HEK293 (cell line): ENCODE data around the gene COG1.

ENCODE experiments used
- BCL11B ChIP-seq: fragments of 450-650 bp; formaldehyde crosslinking; IDR thresholded peaks from 2 replicates; pipeline ENCODE4 v1.5.1; 2016; ENCODE audit warnings: low read depth, missing biosample characterization, missing genetic modification characterization
- ELK4 ChIP-seq: IDR thresholded peaks from 2 replicates; pipeline ENCODE4 v1.6.1; 2011; ENCODE audit warnings: mild to moderate bottlenecking, low read depth, low read length, borderline replicate concordance
- PRDM10 ChIP-seq: fragments of 450-650 bp; formaldehyde crosslinking; IDR thresholded peaks from 2 replicates; pipeline ENCODE4 v1.5.1; 2016; ENCODE audit warnings: missing biosample characterization, missing genetic modification characterization
- SALL2 ChIP-seq: fragments of 450-650 bp; formaldehyde crosslinking; IDR thresholded peaks from 2 replicates; pipeline ENCODE4 v1.5.0; 2017; ENCODE audit warnings: missing biosample characterization, mild to moderate bottlenecking, missing genetic modification characterization, borderline replicate concordance
- SP3 ChIP-seq: fragments of 450-650 bp; formaldehyde crosslinking; IDR thresholded peaks from 2 replicates; pipeline ENCODE4 v1.5.1; 2016; ENCODE audit warnings: missing biosample characterization, missing genetic modification characterization
- TRIM28 ChIP-seq: IDR thresholded peaks from 2 replicates; pipeline ENCODE4 v1.6.1; 2011; ENCODE audit warnings: low read length, control low read depth, borderline replicate concordance
- ZBTB8A ChIP-seq: fragments of 450-650 bp; formaldehyde crosslinking; IDR thresholded peaks from 2 replicates; pipeline ENCODE4 v1.5.1; 2016; ENCODE audit warnings: missing biosample characterization, missing genetic modification characterization
- ZFP37 ChIP-seq: fragments of 450-650 bp; formaldehyde crosslinking; IDR thresholded peaks from 2 replicates; pipeline ENCODE4 v1.5.1; 2016; ENCODE audit warnings: missing biosample characterization, missing genetic modification characterization
- ZNF19 ChIP-seq: fragments of 450-650 bp; formaldehyde crosslinking; IDR thresholded peaks from 2 replicates; pipeline ENCODE4; 2016; ENCODE audit warnings: missing biosample characterization, missing genetic modification characterization, low read depth
- ZNF335 ChIP-seq: fragments of 450-650 bp; formaldehyde crosslinking; conservative IDR thresholded peaks from 2 replicates; pipeline ENCODE4 v1.5.1; 2016; ENCODE audit warnings: missing biosample characterization, missing genetic modification characterization
- ZNF350 ChIP-seq: fragments of 450-650 bp; formaldehyde crosslinking; IDR thresholded peaks from 2 replicates; pipeline ENCODE4 v1.5.0; 2017; ENCODE audit warnings: missing biosample characterization, mild to moderate bottlenecking, missing genetic modification characterization
- ZNF37A ChIP-seq: fragments of 450-650 bp; IDR thresholded peaks from 2 replicates; pipeline ENCODE4 v1.5.1; 2018; ENCODE audit warnings: missing biosample characterization, missing genetic modification characterization
- ZNF391 ChIP-seq: fragments of 450-650 bp; formaldehyde crosslinking; IDR thresholded peaks from 2 replicates; pipeline ENCODE4 v1.5.1; 2016; ENCODE audit warnings: low read depth, missing biosample characterization, missing genetic modification characterization, borderline replicate concordance
- ZNF394 ChIP-seq: fragments of 450-650 bp; formaldehyde crosslinking; IDR thresholded peaks from 2 replicates; pipeline ENCODE4 v1.5.1; 2016; ENCODE audit warnings: missing biosample characterization, missing genetic modification characterization, mild to moderate bottlenecking, moderate library complexity, borderline replicate concordance
- ZNF585B ChIP-seq: fragments of 450-650 bp; formaldehyde crosslinking; IDR thresholded peaks from 2 replicates; pipeline ENCODE4 v1.5.1; 2016; ENCODE audit warnings: missing biosample characterization, missing genetic modification characterization
- ZNF645 ChIP-seq: fragments of 450-650 bp; formaldehyde crosslinking; IDR thresholded peaks from 2 replicates; pipeline ENCODE4; 2016; ENCODE audit warnings: missing biosample characterization, missing genetic modification characterization
- ZNF777 ChIP-seq: fragments of 450-650 bp; formaldehyde crosslinking; IDR thresholded peaks from 2 replicates; pipeline ENCODE4 v1.5.1; 2017; ENCODE audit warnings: missing biosample characterization, missing genetic modification characterization, borderline replicate concordance
- TF ChIP-seq, protein P1 (sequence below): fragments of 450-650 bp; IDR thresholded peaks from 2 replicates; pipeline ENCODE4 v1.5.1; 2018; ENCODE audit warnings: missing biosample characterization, mild to moderate bottlenecking, missing genetic modification characterization
- TF ChIP-seq, protein P2 (sequence below): fragments of 450-650 bp; formaldehyde crosslinking; conservative IDR thresholded peaks from 2 replicates; pipeline ENCODE4 v1.5.1; 2016; ENCODE audit warnings: low read depth, missing biosample characterization, missing genetic modification characterization
- TF ChIP-seq, protein P3 (sequence below): fragments of 450-650 bp; formaldehyde crosslinking; IDR thresholded peaks from 2 replicates; pipeline ENCODE4 v1.5.1; 2016; ENCODE audit warnings: missing biosample characterization, missing genetic modification characterization

Gene COG1

GRCh38 chr17:73255671-73256181 lies 62.9 kb downstream of the COG1 start (continued):
- no peak for TF ChIP-seq PRDM10 (tag by site-specific recombination)
- TF ChIP-seq, protein P1, sequence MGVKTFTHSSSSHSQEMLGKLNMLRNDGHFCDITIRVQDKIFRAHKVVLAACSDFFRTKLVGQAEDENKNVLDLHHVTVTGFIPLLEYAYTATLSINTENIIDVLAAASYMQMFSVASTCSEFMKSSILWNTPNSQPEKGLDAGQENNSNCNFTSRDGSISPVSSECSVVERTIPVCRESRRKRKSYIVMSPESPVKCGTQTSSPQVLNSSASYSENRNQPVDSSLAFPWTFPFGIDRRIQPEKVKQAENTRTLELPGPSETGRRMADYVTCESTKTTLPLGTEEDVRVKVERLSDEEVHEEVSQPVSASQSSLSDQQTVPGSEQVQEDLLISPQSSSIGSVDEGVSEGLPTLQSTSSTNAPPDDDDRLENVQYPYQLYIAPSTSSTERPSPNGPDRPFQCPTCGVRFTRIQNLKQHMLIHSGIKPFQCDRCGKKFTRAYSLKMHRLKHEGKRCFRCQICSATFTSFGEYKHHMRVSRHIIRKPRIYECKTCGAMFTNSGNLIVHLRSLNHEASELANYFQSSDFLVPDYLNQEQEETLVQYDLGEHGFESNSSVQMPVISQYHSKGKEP: no peak
- TF ChIP-seq ELK4: no peak
- TF ChIP-seq ZNF335 (tag by site-specific recombination): no peak
- TF ChIP-seq ZNF777 (tag by site-specific recombination): no peak
- TF ChIP-seq, protein P2, sequence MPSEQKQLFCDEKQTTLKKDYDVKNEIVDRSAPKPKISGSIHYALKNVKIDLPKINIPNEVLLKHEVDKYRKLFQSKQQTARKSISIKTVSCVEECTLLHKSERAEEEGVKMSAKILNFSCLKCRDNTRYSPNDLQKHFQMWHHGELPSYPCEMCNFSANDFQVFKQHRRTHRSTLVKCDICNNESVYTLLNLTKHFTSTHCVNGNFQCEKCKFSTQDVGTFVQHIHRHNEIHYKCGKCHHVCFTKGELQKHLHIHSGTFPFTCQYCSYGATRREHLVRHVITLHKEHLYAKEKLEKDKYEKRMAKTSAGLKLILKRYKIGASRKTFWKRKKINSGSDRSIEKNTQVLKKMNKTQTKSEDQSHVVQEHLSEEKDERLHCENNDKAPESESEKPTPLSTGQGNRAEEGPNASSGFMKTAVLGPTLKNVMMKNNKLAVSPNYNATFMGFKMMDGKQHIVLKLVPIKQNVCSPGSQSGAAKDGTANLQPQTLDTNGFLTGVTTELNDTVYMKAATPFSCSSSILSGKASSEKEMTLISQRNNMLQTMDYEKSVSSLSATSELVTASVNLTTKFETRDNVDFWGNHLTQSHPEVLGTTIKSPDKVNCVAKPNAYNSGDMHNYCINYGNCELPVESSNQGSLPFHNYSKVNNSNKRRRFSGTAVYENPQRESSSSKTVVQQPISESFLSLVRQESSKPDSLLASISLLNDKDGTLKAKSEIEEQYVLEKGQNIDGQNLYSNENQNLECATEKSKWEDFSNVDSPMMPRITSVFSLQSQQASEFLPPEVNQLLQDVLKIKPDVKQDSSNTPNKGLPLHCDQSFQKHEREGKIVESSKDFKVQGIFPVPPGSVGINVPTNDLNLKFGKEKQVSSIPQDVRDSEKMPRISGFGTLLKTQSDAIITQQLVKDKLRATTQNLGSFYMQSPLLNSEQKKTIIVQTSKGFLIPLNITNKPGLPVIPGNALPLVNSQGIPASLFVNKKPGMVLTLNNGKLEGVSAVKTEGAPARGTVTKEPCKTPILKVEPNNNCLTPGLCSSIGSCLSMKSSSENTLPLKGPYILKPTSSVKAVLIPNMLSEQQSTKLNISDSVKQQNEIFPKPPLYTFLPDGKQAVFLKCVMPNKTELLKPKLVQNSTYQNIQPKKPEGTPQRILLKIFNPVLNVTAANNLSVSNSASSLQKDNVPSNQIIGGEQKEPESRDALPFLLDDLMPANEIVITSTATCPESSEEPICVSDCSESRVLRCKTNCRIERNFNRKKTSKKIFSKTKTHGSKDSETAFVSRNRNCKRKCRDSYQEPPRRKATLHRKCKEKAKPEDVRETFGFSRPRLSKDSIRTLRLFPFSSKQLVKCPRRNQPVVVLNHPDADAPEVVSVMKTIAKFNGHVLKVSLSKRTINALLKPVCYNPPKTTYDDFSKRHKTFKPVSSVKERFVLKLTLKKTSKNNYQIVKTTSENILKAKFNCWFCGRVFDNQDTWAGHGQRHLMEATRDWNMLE: no peak
- no peak for TF ChIP-seq ZNF585B (tag by site-specific recombination)
- no peak for TF ChIP-seq ZBTB8A (tag by site-specific recombination)
- no peak for TF ChIP-seq ZNF394 (tag by site-specific recombination)
- TF ChIP-seq ZNF645 (tag by site-specific recombination): no peak
- TF ChIP-seq BCL11B (tag by site-specific recombination): no peak
- TF ChIP-seq TRIM28: no peak
- TF ChIP-seq ZNF391 (tag by site-specific recombination): peak; percentile 45; the same call in 1 of the 2 replicates
- TF ChIP-seq ZNF350 (tag by site-specific recombination): no peak
- no peak for TF ChIP-seq SALL2 (tag by site-specific recombination)
- TF ChIP-seq, protein P3, sequence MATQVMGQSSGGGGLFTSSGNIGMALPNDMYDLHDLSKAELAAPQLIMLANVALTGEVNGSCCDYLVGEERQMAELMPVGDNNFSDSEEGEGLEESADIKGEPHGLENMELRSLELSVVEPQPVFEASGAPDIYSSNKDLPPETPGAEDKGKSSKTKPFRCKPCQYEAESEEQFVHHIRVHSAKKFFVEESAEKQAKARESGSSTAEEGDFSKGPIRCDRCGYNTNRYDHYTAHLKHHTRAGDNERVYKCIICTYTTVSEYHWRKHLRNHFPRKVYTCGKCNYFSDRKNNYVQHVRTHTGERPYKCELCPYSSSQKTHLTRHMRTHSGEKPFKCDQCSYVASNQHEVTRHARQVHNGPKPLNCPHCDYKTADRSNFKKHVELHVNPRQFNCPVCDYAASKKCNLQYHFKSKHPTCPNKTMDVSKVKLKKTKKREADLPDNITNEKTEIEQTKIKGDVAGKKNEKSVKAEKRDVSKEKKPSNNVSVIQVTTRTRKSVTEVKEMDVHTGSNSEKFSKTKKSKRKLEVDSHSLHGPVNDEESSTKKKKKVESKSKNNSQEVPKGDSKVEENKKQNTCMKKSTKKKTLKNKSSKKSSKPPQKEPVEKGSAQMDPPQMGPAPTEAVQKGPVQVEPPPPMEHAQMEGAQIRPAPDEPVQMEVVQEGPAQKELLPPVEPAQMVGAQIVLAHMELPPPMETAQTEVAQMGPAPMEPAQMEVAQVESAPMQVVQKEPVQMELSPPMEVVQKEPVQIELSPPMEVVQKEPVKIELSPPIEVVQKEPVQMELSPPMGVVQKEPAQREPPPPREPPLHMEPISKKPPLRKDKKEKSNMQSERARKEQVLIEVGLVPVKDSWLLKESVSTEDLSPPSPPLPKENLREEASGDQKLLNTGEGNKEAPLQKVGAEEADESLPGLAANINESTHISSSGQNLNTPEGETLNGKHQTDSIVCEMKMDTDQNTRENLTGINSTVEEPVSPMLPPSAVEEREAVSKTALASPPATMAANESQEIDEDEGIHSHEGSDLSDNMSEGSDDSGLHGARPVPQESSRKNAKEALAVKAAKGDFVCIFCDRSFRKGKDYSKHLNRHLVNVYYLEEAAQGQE (tag by site-specific recombination): peak; percentile 74
- TF ChIP-seq SP3 (tag by site-specific recombination): no peak
- no peak; the same call in 1 of the 2 replicates for TF ChIP-seq ZFP37
- TF ChIP-seq ZNF19 (tag by site-specific recombination): no peak
- no peak for TF ChIP-seq ZNF37A
